GM18870 (cell line): Measurements from ENCODE around the gene CDH13.

Source experiments
- ATAC-seq: cut with Tn5 transposase; IDR thresholded peaks from one replicate; pipeline ENCODE4 v1.9.1; 2021; ENCODE audit warnings: moderate library complexity; ENCODE audit not compliant: unreplicated experiment

Gene CDH13

GRCh38 chr16:82878466-82878865, 251.7 kb downstream of the CDH13 start:
- ATAC-seq: no peak

DNA sequence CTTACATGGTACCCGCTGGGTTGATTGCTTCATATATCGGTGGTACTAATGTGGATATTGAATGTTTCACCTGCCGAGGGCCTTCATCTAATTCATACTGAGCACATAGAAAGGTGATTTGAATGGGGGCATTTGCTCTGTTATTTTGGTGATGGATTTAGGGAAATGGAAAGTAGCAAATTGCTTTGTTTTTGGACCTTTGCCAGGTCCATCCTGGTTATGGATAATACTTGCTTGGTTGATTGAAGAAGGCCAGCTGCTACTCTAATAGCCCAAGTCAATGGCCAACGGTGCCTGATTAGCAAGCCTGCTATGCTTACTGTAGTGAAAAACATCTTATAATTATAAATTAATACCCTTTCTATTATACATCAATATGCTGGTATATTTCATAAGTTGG, 253.6 kb downstream of the CDH13 start:
- no peak for ATAC-seq

DNA sequence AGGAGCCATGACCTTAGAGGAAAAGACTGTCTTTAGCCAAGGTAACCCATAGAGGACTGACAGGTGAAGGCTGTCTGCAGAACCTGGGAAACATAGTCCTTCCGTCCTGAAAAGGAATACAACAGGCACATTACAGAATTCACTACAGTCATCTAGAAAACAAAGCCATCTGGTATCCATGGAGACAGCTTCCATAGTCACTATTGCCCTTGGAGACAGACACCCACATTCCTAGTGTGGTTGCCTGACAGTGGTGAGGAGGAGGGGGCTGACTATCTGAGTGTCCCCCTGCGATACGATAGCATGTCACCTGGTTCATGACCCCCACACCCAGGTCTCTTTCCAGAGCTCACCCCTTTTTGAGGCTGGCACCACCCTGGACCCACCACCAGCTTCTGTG, 254.7 kb downstream of the CDH13 start:
- no peak for ATAC-seq

DNA sequence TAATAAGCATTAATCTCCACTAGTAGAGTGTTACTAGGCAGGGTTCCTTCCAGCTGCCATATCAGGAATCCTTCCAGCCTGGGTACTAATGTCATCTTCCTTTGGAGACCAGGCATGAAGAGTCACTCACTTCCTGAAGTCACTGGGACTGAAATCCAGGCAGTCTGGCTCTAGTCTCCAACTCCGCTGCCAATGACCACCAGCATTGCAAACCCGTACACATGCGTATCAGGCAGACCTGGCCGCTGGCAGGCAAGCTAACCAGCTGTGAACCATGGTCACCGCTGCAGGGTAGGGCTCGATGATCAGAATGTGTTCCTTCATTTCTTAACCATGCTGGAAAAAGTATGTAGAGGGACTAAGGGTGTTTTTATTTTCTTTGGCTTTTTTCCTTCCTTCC, 255.5 kb downstream of the CDH13 start:
- no peak for ATAC-seq

DNA sequence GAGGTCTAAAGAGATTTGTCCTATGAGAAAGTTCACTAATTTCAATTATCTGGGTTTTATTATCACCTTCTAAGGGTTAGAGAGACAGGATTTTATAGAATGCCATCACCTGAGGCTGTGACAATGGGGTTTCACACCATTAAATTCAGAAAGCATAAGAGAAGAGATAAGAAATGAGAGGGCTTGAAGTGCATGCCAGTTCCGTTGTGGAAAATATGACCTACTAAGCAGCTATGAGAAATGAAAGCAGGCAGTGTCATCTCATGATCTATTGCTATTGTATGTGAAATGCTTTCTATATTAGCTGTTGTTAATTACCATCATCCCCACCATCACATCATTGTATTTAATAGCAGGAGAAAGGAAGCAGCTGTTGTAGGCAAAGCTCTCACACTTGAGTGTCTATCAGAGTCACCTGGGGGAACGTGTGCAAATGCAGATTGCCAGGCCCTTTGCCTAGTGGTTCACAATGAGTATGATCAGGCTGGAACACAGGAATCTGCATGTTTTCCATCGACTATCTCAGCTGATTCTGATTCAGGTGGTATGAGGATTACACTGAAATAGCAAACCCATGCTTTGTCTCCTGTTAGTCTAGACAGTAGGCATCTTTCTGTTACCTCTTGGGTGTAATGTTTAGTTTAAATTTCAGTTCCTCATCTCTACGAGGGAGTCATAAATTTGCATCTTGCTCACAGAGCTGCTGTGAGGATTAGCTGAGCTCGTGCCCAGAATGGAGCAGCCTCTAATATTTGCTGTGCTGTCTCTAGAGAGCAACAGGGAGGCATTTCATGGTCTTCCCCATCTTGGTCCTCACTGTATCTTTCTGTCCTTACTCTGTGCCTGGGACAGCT, 256.4 kb downstream of the CDH13 start:
- peak; percentile 61 for ATAC-seq

DNA sequence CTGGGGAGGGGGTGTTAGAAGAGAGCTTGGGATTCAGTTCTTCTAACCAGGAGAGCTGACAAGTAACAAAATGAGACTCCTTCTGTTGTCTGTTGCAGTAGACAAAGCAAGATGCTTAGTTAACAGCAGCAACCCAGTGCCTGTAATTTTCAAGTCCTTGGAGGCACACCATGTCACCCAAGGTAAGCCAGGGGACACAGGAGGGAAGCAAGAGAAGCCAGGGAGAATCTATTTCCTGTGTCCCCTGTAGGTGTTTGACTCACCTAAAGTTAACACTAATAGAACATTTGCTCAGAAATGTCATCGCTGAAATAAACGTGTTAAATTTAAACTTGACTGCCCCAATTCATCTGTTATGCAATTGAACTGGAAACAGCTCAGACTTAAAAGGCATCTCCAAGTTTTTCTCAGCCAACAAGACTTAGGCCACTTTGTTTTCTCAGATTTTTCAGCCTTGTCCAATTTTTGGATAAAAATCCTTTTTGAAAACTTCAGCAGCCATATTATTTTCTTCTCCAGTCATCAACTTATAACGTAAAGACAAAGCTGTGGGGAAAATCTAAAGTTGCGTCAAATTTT, 257.6 kb downstream of the CDH13 start:
- no peak for ATAC-seq

DNA sequence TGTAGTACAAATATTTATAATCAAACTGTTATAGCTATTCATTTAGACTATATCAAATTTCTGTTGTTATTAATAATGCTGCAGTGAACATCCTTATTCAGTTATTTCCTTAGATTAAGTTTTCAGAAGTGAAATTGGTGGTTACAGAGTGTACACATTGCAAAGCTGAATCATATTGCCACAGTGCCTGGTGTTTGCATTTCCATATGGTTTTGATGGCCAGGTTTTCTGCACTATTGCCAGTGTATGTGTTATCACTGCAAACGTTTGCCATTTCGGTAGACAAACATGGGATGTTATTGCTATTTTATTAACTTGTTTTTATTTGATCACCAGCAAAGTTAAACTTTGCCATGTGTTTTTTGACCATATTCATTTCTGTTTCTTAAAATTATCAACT, 259.4 kb downstream of the CDH13 start:
- ATAC-seq: no peak

DNA sequence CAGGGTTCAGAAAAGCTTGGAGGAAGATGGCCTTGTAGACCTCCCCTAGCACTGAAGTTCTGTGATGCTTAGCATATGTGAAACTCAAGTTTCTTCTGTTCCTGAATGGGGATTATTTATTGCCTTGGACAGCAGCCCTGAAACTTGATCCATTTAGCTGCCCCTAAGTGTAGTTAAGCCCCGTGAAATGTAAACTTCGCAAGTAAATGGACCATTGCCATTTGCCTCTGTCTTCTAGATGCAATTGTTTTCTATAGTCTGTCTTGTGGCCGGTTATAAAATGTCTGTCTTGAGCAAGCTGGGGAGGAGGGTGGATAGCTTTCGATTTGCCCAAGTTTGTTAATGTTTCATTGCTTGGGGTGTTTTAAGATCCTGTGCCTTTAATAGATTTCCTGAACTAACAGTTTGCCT, 261.8 kb downstream of the CDH13 start:
- ATAC-seq: no peak

DNA sequence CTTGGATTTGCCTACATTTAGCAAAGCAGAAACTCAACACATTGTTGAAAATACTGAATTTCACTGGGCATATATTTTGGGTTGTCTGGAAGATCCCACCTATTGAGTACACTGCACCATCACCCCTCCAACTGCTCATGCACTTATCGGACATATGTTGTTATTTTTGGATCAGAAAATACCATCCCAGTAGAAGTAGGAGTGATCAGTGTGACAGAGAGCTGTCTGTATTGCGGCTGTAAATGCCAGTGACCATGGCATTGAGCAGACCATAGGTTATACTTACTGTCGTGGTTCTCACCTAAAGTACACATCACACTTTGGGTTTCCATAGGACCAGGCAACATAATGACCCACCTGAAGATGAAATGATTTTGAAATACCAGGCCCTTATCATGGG, 264.7 kb downstream of the CDH13 start:
- ATAC-seq: no peak

GRCh38 chr16:82891918-82892317, 265.1 kb downstream of the CDH13 start:
- no peak for ATAC-seq

GRCh38 chr16:82892324-82892723, 265.6 kb downstream of the CDH13 start:
- ATAC-seq: no peak

GRCh38 chr16:82895843-82896242, 269.1 kb downstream of the CDH13 start:
- no peak for ATAC-seq

GRCh38 chr16:82899006-82899405, 272.2 kb downstream of the CDH13 start:
- ATAC-seq: no peak

DNA sequence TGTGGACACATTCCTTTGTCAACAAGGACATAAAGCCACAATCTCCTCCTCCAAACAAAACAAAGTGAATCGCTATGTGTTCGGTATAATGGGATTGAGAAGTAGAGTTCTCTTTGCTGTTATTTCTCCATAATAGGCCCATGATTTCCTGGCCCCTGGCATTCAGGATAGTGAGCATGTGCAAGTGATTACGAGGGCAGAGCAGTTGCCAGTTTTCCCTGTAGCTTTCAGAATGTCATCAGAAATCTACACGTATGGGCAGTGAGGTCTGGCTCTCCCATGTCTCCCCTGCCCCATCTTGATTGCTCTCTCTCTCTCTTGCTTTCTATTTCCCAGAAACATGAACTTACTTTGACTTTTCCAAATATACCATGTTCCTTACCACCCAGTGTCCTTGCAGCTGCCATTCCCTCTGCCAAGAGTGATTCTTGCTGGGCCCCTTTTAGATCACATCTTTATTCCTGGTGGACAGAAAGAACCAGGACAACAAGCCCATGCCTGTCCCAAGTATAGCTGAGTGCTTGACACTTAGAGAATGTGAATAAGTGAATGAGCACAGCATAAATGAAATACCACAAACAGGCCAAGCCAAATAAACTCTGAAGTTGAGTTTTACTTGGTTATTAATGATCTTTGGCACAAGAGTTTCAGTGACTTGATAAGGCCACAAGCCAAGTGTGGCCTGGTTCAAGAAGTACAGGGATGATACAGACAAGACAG, 273.1 kb downstream of the CDH13 start:
- no peak for ATAC-seq

DNA sequence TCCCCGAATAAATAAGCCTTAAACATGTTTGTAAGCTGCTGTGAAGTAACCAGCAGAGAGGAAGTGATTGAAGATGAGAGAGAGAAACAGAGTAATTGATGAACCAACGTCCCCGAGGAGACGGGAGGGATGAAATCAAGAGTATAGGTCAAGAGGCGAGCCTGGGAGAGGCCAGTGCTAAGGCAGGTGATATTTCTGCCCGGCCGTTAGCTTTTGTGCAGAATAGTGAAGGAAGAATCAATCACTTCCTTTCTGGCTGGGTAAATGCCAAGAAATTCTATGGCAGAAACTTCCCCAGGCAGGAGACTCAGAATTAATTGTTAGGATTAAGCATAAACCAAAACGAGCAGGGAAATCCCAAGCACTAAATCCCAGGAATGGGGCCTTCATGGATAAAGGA, 273.8 kb downstream of the CDH13 start:
- no peak for ATAC-seq

DNA sequence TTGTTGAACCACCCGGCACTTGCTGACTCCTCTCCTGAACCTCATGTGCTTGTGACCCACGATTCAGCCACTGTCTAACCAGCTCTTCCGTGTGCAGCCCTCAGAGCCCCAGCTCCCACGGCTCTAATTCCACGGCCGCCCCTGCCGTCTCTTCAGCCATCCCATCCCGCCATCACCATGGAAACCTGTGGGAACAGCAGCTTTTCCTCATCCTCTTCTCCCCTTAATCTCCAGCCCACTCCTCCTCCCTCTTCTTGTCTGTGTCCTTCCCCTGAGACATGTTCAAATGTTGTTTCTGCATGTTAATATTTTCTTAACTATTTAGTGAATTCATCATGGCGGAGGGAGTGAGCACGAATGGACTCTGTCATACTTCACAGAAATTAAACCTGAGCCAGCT, 285.2 kb downstream of the CDH13 start:
- ATAC-seq: no peak

DNA sequence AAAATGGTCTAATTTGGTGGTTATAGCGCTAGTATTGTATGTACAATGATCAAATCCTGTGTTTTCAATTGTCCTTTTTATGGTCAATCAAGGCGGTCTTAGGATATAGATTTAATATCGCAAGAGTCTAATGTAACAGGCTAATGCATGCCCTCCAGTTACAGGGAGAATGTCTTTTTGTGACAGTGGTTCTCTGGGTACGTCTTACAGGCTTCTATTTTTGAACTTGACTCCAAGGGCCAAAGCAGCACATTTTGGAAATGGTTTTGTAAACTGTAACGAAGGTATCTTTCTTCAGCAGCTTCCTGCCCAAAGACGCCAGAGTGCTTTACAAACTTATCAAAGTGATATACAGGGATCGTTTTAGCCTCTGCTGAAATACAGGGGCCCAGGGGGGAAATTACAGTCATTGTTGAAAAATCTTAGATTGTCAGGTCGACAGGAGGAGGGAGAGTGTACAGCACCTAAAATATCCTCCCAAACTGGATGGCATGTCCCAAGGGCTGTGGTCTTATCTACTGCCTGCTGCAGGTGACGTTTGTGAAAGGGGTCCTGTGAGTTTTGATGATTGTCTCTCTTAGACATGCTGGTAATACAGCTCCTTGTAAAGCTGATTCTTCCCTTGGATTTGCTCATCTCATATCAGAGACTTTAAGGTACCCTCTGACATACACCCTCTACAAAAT, 288.5 kb downstream of the CDH13 start:
- no peak for ATAC-seq

GRCh38 chr16:82917886-82918595, 291.3 kb downstream of the CDH13 start:
- no peak for ATAC-seq

DNA sequence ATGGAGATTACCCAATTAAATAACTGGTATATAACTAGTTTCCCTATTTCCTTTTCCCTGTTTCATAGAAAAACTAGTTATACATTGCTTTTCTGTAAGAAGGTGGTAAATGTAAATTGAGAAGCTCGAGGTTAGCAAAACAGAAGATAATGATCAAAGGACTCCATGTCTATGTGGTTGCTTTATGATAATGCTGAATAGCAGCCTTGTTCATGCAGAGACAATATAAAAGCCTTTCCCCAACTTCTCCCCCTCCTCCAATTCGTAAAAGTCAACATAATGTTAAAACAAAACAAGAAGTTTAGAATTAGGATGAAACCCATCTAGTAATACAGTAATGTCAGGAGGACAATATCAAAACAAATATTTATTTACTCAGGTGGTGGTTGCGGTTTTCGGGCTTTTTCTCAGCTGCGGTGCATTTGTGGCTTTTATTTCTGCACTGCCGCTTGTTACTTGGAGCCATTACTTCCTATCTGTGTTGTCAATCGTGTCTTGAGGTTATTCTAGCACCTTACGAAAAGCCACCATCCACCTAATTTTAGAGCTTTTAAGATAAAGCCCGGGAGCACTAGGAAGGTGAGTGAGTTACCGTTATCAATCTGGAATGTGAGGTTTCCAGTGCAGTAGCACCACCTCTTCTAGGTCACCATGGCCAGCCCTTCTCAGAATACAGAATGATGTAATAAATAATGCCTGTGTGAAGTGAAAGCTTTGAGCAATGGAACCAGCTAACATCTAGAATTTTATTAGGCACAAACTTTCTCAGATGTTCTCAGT, 297.5 kb downstream of the CDH13 start:
- ATAC-seq: no peak

GRCh38 chr16:82926500-82926899, 299.7 kb downstream of the CDH13 start:
- no peak for ATAC-seq
